SU-DHL-6 (cell line): ENCODE results near the gene TTLL13.

Experiments
- H2AFZ ChIP-seq: fragments of 200-600 bp; sonication (generic); 2 replicates; pipeline ENCODE4 v1.6.1; 2014; ENCODE audit warnings: low read depth, mild to moderate bottlenecking, moderate library complexity, mixed read lengths, antibody characterized with exemption, low read length; ENCODE audit not compliant: severe bottlenecking
- H3F3A ChIP-seq: fragments of 200-600 bp; shearing (Covaris generic); 2 replicates; pipeline ENCODE4 v1.6.0; 2016; ENCODE audit warnings: antibody characterized with exemption, mild to moderate bottlenecking; ENCODE audit not compliant: insufficient read depth
- H3K27ac ChIP-seq: fragments of 200-600 bp; sonication (generic); 2 replicates; pipeline ENCODE4 v1.5.1; 2016; ENCODE audit warnings: low read depth, mild to moderate bottlenecking, low read length, moderate library complexity, mixed read lengths
- H3K27me3 ChIP-seq: fragments of 200-600 bp; sonication (generic), shearing (Covaris generic); 2 replicates; pipeline ENCODE4 v1.6.0; 2014; ENCODE audit warnings: mild to moderate bottlenecking, low read length
- H3K36me3 ChIP-seq: fragments of 200-600 bp; sonication (generic); 2 replicates; pipeline ENCODE4 v1.6.1; 2014; ENCODE audit warnings: mild to moderate bottlenecking, low read length, mixed read lengths
- H3K4me2 ChIP-seq: fragments of 300-600, 200-600 bp; shearing (Covaris generic), sonication (generic); 2 replicates; pipeline ENCODE4 v1.6.0; 2014; ENCODE audit warnings: low read length, low read depth, mild to moderate bottlenecking; ENCODE audit not compliant: poor library complexity, severe bottlenecking
- H3K4me3 ChIP-seq: fragments of 200-600 bp; sonication (generic); 2 replicates; pipeline ENCODE4 v1.5.1; 2014; ENCODE audit warnings: antibody characterized with exemption, low read length, mild to moderate bottlenecking, mixed read lengths; ENCODE audit not compliant: insufficient read depth, poor library complexity, severe bottlenecking
- H3K79me2 ChIP-seq: fragments of 200-600 bp; sonication (generic); 2 replicates; pipeline ENCODE4 v1.6.1; 2014; ENCODE audit warnings: mild to moderate bottlenecking, low read length, moderate library complexity; ENCODE audit not compliant: insufficient read depth
- H3K9ac ChIP-seq: fragments of 200-600 bp; sonication (generic); 2 replicates; pipeline ENCODE4 v1.7.0; 2014; ENCODE audit warnings: mild to moderate bottlenecking, low read length
- H3K9me2 ChIP-seq: fragments of 200-600 bp; sonication (generic); replicated peaks from 2 replicates; pipeline ENCODE4 v1.6.1; 2014; ENCODE audit warnings: low read length; ENCODE audit not compliant: insufficient read depth
- H3K9me3 ChIP-seq: fragments of 200-600 bp; sonication (generic); 2 replicates; pipeline ENCODE4 v1.6.1; 2014; ENCODE audit warnings: low read length, mixed read lengths; ENCODE audit not compliant: insufficient read depth
- H4K20me1 ChIP-seq: fragments of 200-600 bp; sonication (generic); 2 replicates; pipeline ENCODE4 v1.6.1; 2014; ENCODE audit warnings: low read depth, mild to moderate bottlenecking, antibody characterized with exemption, low read length, moderate library complexity, mixed read lengths
- EZH2phosphoT487 ChIP-seq: fragments of 200-600 bp; sonication (generic), shearing (Covaris generic); conservative IDR thresholded peaks from 2 replicates; pipeline ENCODE4 v1.6.1; 2018; ENCODE audit warnings: mild to moderate bottlenecking, antibody characterized with exemption, low read length, moderate library complexity, mixed read lengths
- TF ChIP-seq, protein P1 (sequence below): fragments of 200-600 bp; sonication (generic); IDR thresholded peaks from one replicate; pipeline ENCODE4 v1.5.1; 2017; ENCODE audit warnings: antibody characterized with exemption, mild to moderate bottlenecking, low read length, moderate library complexity; ENCODE audit not compliant: insufficient read depth, poor library complexity, severe bottlenecking

The TTLL13 gene

DNA sequence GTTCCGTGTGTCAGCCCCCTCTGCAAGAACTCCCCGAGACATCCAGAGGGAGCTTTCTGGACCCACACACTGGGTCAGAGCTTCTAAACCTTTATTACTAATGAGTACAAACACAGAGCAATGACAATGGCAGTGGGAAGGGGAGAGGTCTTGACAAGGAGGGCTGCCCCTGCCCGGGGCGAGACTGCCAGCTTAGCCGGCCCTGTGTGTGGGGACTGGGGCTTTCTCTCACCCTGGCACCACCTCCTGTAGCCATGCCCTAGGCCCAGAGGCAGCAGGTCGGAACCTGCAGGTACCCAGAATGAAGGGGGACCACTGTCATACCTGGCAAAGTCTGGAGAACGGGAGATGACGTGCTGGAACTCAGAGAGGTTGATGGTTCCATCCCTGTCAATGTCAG lies 18.7 kb upstream of the TTLL13 start:
- no peak overlapping the region for H2AFZ ChIP-seq
- H3K4me2 ChIP-seq = no peak overlapping the region
- H3K9ac ChIP-seq = no peak overlapping the region

DNA sequence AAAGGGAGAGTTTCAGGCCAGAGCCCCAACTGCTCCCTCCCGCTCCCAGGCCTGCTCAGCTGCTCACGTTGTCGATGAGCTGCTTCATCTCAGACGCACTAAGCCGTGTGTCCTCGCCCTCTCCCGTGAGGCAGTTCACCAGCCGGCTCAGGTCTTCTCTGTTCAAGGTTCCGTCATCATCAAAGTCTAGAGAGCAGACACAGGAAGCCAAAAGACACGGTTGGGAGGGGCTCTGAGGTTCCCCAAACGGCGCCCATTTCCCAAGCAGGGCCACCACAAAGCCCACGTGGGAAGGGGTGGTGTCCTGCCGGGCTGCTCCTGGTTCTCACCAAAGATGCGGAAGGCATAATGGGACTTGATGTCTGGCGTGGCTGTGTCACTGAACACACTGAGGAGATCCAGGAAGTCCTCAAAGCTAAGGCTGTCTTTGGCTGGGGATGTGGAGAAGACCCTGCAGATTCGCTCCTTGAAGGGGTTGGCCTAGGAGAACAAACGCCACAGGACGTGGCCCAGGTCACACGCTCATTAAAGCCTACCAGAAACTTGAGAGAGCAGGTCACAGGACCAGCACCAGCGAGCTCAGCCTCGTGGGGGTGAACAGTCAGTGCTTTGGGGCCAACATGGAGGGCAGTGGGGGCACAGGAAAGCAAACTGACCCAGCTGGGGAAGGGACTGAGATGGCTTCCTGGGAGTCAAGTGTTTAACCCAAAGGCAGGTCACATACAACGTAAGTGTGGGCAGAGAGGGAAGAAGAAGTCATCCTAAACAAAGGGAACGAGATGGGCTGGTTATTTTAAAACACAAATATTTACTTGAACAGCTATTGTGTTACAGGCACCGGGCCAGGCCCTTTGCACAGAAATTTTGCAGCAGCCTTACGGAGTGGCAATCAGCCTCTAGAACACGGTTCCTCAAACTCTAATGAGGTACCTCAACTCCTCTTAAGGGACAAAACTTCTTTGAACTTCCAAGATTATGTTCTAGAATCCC lies 18.0 kb upstream of the TTLL13 start:
- Histone ChIP-seq H3K9ac (no peak overlapping the region), H3K4me2 (no peak overlapping the region), H3F3A (no peaks in the 10 kb centered on the region; the same call in 1 of the 2 replicates)

More for the DNA sequence above, 18.7 kb upstream of the TTLL13 start:
- Histone ChIP-seq H3K27me3 (no peaks in the 10 kb centered on the region), H3K9me3 (no peaks in the 10 kb centered on the region), H3F3A (no peaks in the 10 kb centered on the region; the same call in 1 of the 2 replicates), H3K9me2 (no peaks in the 10 kb centered on the region), H3K36me3 (no peaks in the 10 kb centered on the region), H3K79me2 (no peaks in the 10 kb centered on the region), H3K27ac (no peak overlapping the region), H3K4me3 (no peak overlapping the region), H4K20me1 (no peaks in the 10 kb centered on the region)
- TF ChIP-seq, protein P1, sequence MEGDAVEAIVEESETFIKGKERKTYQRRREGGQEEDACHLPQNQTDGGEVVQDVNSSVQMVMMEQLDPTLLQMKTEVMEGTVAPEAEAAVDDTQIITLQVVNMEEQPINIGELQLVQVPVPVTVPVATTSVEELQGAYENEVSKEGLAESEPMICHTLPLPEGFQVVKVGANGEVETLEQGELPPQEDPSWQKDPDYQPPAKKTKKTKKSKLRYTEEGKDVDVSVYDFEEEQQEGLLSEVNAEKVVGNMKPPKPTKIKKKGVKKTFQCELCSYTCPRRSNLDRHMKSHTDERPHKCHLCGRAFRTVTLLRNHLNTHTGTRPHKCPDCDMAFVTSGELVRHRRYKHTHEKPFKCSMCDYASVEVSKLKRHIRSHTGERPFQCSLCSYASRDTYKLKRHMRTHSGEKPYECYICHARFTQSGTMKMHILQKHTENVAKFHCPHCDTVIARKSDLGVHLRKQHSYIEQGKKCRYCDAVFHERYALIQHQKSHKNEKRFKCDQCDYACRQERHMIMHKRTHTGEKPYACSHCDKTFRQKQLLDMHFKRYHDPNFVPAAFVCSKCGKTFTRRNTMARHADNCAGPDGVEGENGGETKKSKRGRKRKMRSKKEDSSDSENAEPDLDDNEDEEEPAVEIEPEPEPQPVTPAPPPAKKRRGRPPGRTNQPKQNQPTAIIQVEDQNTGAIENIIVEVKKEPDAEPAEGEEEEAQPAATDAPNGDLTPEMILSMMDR = no peak
- no peak for TF ChIP-seq EZH2phosphoT487

DNA sequence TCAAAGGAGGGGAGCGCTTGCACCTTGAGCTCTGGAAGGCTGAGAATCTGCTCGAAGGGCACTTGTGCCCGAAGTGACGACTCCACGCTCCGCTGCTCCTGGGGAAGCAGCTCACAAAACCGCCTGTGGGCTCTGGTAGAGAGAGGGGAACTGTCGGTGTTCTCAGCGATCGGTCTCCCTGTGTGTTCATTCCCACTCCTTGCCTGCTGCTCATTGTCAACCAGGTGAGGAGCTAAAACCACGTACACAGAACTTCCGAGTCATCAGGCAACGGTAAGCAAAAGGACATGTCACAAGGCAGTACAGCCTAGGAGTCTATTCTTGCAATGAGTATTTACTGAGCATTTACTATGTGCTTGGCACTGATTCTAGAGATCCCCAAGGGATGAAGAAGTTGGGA lies 17.2 kb upstream of the TTLL13 start:
- H3K9me2 ChIP-seq = no peaks in the 10 kb centered on the region
- no peak overlapping the region for H3K4me3 ChIP-seq
- H3K9ac ChIP-seq = no peak overlapping the region
- no peaks in the 10 kb centered on the region for H3K27me3 ChIP-seq
- no peaks in the 10 kb centered on the region; the same call in 1 of the 2 replicates for H3F3A ChIP-seq
- H3K4me2 ChIP-seq = peak overlapping the region; percentile 76
- no peaks in the 10 kb centered on the region for H3K9me3 ChIP-seq
- H2AFZ ChIP-seq = no peak overlapping the region
- no peaks in the 10 kb centered on the region for H4K20me1 ChIP-seq
- TF ChIP-seq EZH2phosphoT487 = no peak
- TF ChIP-seq, protein P1 = no peak
- no peak overlapping the region for H3K27ac ChIP-seq
- no peaks in the 10 kb centered on the region for H3K36me3 ChIP-seq
- H3K79me2 ChIP-seq = no peaks in the 10 kb centered on the region

More for the DNA sequence above, 18.0 kb upstream of the TTLL13 start:
- H3K27ac ChIP-seq = no peak overlapping the region
- no peaks in the 10 kb centered on the region for H3K27me3 ChIP-seq
- H3K4me3 ChIP-seq = no peak overlapping the region
- TF ChIP-seq, protein P1 = no peak
- TF ChIP-seq EZH2phosphoT487 = no peak
- H3K36me3 ChIP-seq = no peaks in the 10 kb centered on the region
- H3K9me3 ChIP-seq = no peaks in the 10 kb centered on the region
- H4K20me1 ChIP-seq = no peaks in the 10 kb centered on the region
- no peaks in the 10 kb centered on the region for H3K9me2 ChIP-seq
- no peak overlapping the region for H2AFZ ChIP-seq
- no peaks in the 10 kb centered on the region for H3K79me2 ChIP-seq
